ENCODE measurements around the gene PLVAP.

Gene PLVAP

DNA sequence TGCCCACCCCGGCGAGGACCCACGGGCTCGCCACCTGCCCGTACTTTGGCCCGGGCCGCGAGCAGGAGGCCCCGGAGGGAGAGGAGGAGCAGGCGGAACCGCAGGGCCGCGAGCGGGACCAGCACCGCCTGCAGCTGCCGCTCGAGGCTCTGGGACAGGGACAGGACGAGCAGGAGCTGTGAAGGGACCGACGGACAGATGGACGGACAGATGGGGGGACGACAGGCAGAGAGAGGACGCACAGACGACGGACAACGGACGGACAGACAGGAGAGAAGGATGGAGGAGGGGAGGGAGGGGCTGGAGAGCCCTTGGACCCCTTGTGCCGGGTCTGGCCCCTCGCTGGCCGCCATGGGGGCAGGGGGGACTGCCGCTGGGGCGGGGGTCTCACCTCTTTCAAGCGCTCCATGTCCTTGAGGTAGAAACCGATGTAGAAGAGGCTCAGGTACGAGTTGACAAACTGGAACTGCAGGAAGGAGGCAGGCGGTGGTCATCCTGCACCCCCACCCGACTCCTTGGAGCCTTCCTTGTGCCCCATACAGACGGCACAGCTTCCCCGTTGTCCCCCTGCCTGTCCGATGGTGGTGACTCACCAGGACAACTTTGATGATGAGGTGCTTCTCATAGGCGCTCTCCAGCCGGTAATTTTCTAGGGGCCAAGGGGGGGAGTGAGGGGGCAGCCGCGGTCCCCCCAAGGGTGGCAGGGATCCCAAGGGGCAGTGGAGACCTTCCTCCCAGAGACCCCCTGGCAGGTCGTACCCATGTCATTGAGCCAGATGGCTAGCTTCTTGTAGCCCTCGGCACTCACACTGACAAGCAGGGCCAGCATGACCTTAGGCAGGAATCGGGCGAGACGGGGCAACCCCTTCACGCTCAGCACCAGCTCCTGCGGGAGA lies 47.5 kb downstream of the PLVAP start:
- TF ChIP-seq GATA2 (IDR thresholded peaks at IDR 0.05; ENCODE audit: low read depth, low read length) (no peak), GATA3 (IDR thresholded peaks at IDR 0.05; ENCODE audit: low read depth, low read length) (no peak)

DNA sequence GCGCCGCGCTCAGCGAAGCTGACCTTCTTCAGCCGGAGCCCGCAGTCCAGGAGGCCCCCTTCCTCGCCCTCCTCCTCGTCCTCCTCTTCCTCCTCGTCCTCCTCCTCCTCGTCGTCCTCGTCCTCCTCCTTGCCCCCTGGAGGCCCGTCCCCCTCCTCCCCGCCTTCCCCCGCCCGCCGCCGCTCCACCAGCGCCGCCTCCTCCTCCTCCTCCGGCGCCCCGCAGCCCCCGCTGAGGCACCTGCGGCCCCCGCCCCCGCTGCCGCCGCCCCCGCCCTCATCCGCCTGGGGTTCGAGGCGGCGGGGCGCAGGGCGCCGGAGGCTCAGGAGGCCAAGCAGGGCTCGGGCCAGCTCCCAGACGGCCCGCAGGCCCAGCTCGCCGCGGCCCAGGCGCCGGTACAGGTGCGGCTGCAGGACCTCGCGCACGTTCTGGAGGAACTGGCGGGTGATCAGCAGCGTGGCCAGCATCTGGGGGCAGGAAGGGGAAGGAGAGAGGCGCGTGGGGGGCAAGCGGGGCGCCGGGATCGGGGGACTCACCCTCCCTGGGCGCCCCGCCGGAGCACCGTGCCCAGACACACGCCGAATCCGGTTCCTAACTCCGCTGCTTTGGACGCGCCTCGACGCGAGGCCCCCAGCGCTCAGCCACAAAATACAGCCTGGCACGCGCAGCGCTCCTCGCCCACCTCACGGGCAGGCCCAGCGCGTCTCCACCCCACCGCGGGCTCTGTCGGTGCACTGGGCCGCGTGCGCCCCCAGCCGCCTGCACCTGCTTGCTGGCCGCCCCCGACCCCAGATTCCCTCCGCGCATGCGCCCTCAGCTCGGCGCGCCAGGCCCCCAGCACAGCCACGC lies 48.4 kb downstream of the PLVAP start:
- TF ChIP-seq GATA2 (IDR thresholded peaks at IDR 0.05; ENCODE audit: low read depth, low read length) (no peak), GATA3 (IDR thresholded peaks at IDR 0.05; ENCODE audit: low read depth, low read length) (no peak)

DNA sequence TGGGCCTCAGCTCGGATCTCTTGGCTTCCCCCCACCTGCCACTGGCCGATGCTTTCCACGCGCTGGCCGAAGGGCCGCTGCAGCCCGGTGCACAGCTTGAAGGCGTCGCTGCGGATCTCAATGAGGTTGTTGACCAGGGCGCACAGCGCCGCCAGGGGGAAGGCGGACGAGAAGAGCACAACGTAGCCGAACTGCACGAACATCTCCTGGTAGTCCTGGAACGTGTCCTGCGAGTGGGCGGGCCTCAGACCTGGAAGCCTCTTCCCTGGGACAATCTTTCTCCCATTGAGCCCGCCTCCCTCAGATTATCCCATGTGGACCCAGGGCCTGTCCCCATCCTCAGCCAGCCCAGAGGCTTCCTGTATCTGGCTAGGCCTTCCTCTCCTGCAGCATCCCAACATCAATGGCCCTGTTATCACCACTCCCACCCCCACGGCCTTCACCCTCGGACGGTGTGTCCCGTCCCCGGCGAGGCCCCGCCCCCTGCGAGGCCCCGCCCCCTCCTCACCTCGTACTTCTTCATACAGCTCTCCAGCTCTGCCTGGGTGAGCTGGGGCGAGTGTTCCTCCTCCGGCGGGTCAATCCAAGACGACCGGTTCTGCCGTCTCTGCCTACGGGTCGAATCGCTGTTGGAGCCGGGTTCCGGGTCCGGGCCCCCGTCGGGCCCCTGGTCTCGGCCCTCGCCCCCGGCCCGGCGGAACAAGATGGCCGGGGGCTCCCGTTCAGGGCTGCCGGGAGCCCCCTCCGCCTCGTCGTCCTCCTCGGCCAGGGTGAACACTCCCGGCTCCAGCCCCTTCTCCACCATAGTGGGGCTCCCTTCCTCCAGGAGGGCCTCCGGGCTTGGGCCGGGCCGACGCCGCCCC lies 49.3 kb downstream of the PLVAP start:
- TF ChIP-seq GATA2 (IDR thresholded peaks at IDR 0.05; ENCODE audit: low read depth, low read length) (no peak), GATA3 (IDR thresholded peaks at IDR 0.05; ENCODE audit: low read depth, low read length) (no peak)

DNA sequence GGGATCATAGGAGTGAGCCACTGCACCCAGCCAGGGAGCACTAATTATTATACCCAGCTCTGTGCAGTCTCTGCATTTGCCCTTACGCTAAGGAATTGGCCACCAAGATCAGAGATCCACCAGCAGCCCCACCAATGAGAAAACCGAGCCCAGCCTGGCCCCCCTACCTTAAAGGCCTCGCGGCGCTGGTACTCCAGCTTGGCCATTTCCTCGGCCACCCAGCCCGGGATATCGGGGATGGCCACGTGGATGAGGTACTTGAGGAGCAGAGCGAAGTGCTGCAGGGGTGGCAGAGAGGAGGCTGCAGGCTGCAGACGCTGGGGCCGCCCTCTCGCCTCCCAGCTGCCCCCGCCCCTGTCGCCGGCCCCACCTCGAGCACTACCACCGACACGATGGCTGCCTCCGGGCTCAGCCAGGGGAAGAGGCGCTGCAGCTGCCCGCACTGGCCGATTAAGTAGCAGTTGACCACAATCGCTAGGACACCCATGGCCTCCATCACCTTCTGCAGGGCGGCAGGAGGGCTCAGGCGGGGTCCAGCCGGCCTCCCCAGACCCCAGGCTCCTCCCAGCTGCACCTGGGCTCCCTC lies 50.0 kb downstream of the PLVAP start:
- TF ChIP-seq GATA2 (IDR thresholded peaks at IDR 0.05; ENCODE audit: low read depth, low read length) (no peak), GATA3 (IDR thresholded peaks at IDR 0.05; ENCODE audit: low read depth, low read length) (no peak)

DNA sequence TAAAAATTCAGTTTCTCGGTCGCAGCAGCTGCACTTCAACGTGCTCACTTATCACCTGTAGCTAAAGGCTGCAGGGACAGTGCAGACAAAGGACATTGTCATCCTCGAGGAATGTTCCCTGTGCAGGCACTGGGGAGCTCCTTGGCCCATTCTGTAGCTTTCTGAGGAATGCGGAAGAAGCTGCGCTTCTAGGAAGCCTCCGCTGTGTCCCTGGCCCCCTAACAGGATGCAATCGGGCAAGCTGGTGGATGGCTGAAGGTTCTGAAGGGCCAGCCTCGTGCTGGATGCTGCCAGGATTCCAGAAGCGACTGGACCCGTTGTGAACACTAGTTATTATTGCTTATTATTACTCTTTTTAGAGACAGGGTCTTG lies 50.6 kb downstream of the PLVAP start:
- TF ChIP-seq GATA3 (IDR thresholded peaks at IDR 0.05; ENCODE audit: low read depth, low read length): no peak
- TF ChIP-seq GATA2 (IDR thresholded peaks at IDR 0.05; ENCODE audit: low read depth, low read length): no peak

DNA sequence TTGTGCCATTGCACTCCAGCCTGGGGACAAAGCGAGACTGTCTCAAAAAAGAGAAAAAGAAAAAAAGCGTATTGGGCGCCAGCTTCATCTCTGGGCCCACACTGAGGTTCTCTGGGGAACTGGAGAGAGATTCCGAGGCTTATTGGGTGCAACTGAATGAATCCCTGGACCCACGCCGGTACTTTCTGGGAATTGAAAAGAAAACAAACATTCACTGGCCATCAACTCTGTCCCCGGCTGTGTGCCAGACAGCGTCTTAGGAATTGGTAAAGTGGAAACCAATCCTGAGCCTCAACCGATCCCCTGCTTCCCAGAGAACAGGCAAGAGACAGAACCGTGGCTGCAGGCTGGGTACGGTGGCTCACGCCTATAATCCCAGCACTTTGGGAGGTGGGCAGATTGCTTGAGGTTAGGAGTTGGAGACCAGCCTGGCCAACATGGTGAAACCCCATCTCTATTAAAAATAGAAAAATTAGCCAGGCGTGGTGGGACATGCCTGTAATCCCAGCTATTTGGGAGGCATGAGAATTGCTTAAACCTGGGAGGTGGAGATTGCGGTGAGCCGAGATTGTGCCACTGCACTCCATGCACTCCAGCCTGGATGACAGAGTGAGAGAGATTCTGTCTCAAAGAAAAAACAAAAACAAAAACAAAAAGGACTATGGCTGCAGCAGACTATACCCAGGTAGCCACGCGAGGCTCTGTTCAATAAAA lies 51.1 kb downstream of the PLVAP start:
- TF ChIP-seq GATA2 (IDR thresholded peaks at IDR 0.05; ENCODE audit: low read depth, low read length): no peak
- TF ChIP-seq GATA3 (IDR thresholded peaks at IDR 0.05; ENCODE audit: low read depth, low read length): no peak

DNA sequence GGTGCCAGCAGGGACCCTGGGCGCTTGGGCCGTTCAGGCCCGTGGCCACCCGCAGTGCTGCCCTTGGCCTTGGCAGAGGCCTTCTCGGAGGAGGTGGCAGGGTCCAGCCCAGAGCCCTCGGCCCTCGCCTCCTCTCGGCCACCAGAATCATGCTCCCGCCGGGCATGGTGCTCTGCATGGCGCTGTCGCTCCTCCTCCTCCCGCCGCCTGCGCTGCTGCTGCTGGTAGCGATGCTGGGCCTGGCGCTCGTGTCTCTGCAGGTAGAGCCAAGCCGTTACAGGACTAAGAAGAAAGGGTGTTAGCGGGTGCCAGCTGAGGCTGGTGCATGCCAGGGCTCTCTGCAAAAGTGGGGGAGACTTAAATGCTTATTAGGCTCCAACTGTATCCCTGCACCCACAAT lies 52.0 kb downstream of the PLVAP start:
- TF ChIP-seq GATA2 (IDR thresholded peaks at IDR 0.05; ENCODE audit: low read depth, low read length) (no peak), GATA3 (IDR thresholded peaks at IDR 0.05; ENCODE audit: low read depth, low read length) (no peak)

DNA sequence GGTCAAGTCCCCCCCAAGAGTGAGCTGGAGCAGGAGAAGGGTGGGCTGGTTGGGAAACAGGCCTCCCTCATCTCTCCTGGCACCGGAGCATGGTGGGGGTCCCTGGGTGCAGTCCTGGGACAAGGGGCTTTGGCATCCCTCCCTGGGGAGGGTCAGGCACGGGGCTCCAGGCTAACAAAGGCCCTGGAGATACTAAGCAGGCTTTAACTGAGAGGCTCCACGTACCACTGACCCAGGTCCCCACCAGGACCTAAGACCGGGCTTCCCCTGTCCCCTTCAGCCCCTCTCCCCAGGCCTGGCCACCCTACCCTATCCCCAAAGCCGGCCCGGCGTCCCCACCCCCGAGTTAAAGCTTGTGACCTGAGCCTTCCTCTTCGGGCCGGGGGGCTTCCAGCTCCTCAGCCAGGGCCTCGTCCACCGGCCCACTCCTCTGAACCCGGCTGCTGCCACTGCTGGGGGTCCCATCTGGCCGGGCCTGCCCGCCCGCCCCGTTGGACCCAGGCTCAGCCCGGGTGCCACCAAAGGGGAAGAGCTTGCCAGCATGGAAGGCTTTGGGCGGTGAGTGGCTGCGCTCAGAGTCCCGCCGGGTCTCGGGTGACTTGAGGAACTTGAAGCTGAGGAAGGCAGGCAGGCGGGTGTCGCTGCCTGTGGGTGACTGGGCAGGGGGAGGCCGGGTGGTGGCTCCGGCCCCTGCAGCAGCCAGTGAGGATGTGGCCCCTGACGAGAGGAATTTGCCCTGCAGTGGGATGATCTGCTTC lies 52.6 kb downstream of the PLVAP start:
- TF ChIP-seq GATA2 (IDR thresholded peaks at IDR 0.05; ENCODE audit: low read depth, low read length) (no peak), GATA3 (IDR thresholded peaks at IDR 0.05; ENCODE audit: low read depth, low read length) (no peak)

DNA sequence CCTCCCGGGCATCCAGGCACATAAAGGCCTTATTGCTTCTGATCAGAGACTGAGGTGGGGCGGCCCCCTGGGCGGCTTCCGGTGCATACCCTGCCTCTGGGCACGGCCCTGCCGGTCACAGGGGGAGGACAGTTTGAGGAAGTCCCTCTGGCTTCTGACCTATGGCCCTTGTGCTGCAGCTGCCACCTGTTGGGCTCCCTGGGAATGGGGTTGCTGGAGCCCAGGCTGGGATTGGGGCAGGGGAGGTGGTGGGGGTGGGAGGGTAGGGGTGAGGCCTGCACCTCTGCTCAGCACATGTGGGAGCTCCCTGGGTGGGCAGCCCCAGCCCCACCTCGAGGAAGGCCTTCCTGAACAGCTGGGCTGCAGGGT lies 53.2 kb downstream of the PLVAP start:
- TF ChIP-seq GATA3 (IDR thresholded peaks at IDR 0.05; ENCODE audit: low read depth, low read length) (no peak), GATA2 (IDR thresholded peaks at IDR 0.05; ENCODE audit: low read depth, low read length) (no peak)

DNA sequence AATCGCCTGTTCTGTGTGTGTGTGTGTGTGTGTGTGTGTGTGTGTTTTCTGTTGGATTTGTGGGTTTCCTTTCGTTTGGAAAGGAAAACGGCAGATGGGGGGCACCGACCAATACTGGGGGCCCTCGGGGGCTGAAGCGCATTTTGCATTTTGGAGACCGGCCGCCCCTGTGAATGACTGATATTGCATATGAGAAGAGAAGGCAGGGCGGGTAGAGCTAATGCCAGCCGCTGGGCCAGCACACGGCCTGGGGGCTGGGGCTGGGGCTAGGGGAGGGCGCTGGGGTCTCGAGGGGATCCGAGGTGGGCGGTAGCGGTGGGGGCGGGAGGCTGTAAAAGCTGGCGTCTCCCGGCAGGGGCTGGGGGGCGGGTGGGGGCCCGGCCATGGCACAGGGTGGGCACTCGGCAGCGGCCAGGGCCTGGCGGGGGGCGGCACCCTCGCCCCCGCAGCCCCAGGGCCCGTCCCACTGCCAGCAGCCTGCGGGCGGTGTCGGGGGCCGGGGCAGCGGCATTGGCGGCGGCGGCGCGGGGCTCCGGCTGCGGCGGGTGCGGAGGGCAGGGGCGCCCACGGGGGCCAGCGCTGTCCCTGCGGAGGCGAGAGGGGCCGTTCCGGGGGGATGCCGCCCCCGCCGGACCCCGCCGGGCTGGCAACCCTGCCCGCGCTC lies 53.7 kb downstream of the PLVAP start:
- TF ChIP-seq GATA3 (IDR thresholded peaks at IDR 0.05; ENCODE audit: low read depth, low read length) (no peak), GATA2 (IDR thresholded peaks at IDR 0.05; ENCODE audit: low read depth, low read length) (no peak)

DNA sequence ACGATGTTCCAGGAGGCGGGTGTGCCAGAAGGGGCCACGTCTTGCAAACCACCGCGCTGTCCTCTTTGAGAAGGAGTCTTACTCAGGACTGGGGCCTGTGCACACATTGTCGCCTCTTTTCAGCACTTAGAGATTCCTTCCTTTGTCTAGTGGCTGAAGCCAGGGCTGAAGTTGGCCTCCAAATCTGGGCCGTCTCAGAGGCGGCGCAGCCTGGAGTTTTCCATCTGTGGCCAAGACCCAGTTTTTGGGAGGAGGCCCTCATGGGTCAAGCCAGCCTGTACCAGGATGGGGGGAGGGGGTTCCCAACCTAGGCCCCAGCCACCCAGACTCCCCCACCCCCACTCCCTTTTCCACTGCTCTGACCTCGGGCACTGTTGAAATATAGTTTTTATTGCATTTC lies 54.3 kb downstream of the PLVAP start:
- TF ChIP-seq GATA3 (IDR thresholded peaks at IDR 0.05; ENCODE audit: low read depth, low read length) (no peak), GATA2 (IDR thresholded peaks at IDR 0.05; ENCODE audit: low read depth, low read length) (no peak)
